ENCODE measurements around the gene TRAPPC2L.

The TRAPPC2L gene

GRCh38 chr16:88897696-88898425 lies 40.9 kb downstream of the TRAPPC2L start:
- no peak for DNase-seq (ENCODE audit: extremely low read depth, insufficient read length)
- Histone ChIP-seq H3K4me3 (replicated peaks; ENCODE audit: low read depth, low read length) (no peak overlapping the region), H3K36me3 (ENCODE audit: control insufficient read depth, insufficient read depth, low read length) (peaks cover 18% of the 10 kb centered on the region), H3K27me3 (replicated peaks; ENCODE audit: control insufficient read depth, insufficient read depth, low read length) (no peaks in the 10 kb centered on the region)
- TF ChIP-seq CTCF (IDR thresholded peaks at IDR 0.05; ENCODE audit: insufficient read depth, low read length, poor library complexity, severe bottlenecking), result no peak

GRCh38 chr16:88899901-88900661 lies 43.2 kb downstream of the TRAPPC2L start:
- no peak overlapping the region for H3K4me3 ChIP-seq (replicated peaks; ENCODE audit: low read depth, low read length)
- TF ChIP-seq CTCF (IDR thresholded peaks at IDR 0.05; ENCODE audit: insufficient read depth, low read length, poor library complexity, severe bottlenecking), result no peak

GRCh38 chr16:88900662-88901052 lies 43.7 kb downstream of the TRAPPC2L start:
- no peak for TF ChIP-seq CTCF (IDR thresholded peaks at IDR 0.05; ENCODE audit: insufficient read depth, low read length, poor library complexity, severe bottlenecking)
- no peak overlapping the region for H3K4me3 ChIP-seq (replicated peaks; ENCODE audit: low read depth, low read length)
- H3K36me3 ChIP-seq (ENCODE audit: control insufficient read depth, insufficient read depth, low read length), result peaks cover 17% of the 10 kb centered on the region
- no peaks in the 10 kb centered on the region for H3K27me3 ChIP-seq (replicated peaks; ENCODE audit: control insufficient read depth, insufficient read depth, low read length)
- no peak for DNase-seq (ENCODE audit: extremely low read depth, insufficient read length)

More at GRCh38 chr16:88899901-88900661, 43.2 kb downstream of the TRAPPC2L start:
- no peak for DNase-seq (ENCODE audit: extremely low read depth, insufficient read length)
- Histone ChIP-seq H3K27me3 (replicated peaks; ENCODE audit: control insufficient read depth, insufficient read depth, low read length) (no peaks in the 10 kb centered on the region), H3K36me3 (ENCODE audit: control insufficient read depth, insufficient read depth, low read length) (peaks cover 18% of the 10 kb centered on the region)

- DNase-seq (ENCODE audit: extremely low read depth, insufficient read length), result no peak
- peaks cover 11% of the 10 kb centered on the region for H3K36me3 ChIP-seq (ENCODE audit: control insufficient read depth, insufficient read depth, low read length)
- no peak for TF ChIP-seq CTCF (IDR thresholded peaks at IDR 0.05; ENCODE audit: insufficient read depth, low read length, poor library complexity, severe bottlenecking)
- no peaks in the 10 kb centered on the region for H3K27me3 ChIP-seq (replicated peaks; ENCODE audit: control insufficient read depth, insufficient read depth, low read length)
- no peak overlapping the region for H3K4me3 ChIP-seq (replicated peaks; ENCODE audit: low read depth, low read length)
Measured at GRCh38 chr16:88901718-88902337, 44.9 kb downstream of the TRAPPC2L start.

DNA sequence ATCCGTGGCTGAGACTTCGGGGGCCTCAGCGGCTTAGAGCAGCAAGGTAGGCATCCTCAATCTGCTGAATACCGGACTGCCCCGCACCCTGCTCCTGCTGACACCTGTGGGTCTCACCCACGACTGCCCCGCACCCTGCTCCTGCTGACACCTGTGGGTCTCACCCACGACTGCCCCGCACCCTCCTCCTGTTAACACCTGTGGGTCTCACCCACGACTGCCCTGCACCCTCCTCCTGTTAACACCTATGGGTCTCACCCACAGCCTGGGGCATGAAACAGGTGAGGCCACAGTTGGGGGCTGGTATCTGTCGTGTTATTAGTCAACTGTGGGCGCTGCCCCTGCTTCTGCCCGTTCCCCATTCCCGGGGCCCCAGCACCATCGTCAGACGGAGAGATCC lies 45.8 kb downstream of the TRAPPC2L start:
- Histone ChIP-seq H3K27me3 (replicated peaks; ENCODE audit: control insufficient read depth, insufficient read depth, low read length) (no peaks in the 10 kb centered on the region), H3K36me3 (ENCODE audit: control insufficient read depth, insufficient read depth, low read length) (peaks cover 8% of the 10 kb centered on the region), H3K4me3 (replicated peaks; ENCODE audit: low read depth, low read length) (no peak overlapping the region)
- DNase-seq (ENCODE audit: extremely low read depth, insufficient read length), result no peak
- TF ChIP-seq CTCF (IDR thresholded peaks at IDR 0.05; ENCODE audit: insufficient read depth, low read length, poor library complexity, severe bottlenecking), result no peak
